Measurements from ENCODE around the gene BEST1. TPM values are rescaled to one million over a fixed set of nuclear protein-coding genes. Genes with fewer than 3 reads are reported as not detected.

BEST1 gene
- total RNA-seq, 1 experiment from 2014 or later: 1.7 TPM

DNA sequence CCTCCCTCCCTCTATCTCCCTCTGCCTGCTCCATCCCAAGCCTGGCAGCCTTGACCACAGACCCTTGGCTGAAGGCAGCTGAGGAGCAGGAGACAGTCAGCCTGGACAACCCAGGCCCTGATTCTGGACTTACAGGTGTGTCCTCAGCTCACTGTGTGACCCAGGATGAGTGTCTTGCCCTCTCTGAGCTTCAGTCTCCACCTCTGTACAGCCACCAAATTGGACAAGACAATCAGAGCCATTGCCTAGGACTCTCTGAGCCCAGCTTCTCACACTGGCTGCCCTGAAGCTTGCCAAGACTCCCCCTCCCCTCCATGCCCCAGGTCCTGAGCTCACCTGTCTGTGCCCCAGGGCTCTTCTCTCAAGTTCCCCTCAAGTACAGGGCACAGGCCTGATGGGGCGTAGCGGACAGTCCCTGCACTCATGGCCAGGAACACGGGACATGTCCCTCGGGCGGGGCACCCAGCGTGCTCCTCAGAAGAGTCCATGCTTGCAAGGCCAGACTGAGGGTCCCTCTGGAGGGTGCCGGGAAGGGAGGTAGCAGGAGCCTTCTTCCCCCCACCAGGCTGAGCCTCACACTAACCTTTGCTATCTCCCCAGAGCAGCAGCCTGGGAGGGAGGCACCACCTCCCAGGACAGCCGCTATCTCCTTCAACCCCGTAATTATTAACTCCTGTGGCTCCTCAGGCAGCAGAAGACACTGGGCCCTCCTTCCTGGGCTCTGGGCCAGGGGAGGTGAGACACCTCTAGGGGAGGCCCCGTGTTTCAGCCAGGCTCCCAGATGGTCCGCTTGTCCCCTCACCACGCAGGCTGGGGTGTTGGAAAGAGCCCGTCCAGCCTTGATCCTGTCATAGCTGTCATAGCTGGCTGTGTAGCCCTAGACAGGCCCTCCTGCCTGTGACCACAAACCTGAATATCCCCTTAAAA is 30.2 kb upstream of the BEST1 start:
- Histone ChIP-seq H3K27me3 (ENCODE audit: low read length) (no peaks in the 10 kb centered on the region), H3K4me3 (ENCODE audit: low read length) (no peak overlapping the region), H3K9ac (ENCODE audit: low read length) (no peak overlapping the region), H3K9me2 (replicated peaks; ENCODE audit: insufficient read depth, low read length) (no peaks in the 10 kb centered on the region), H3K27ac (ENCODE audit: low read length) (no peak overlapping the region), H2AFZ (ENCODE audit: low read length) (no peak overlapping the region), H3K4me2 (ENCODE audit: low read depth, low read length, poor library complexity, severe bottlenecking) (no peak overlapping the region), H4K20me1 (ENCODE audit: insufficient read depth, low read depth, low read length) (no peaks in the 10 kb centered on the region), H3K79me2 (ENCODE audit: low read length) (no peaks in the 10 kb centered on the region), H3K36me3 (ENCODE audit: insufficient read depth, low read length) (no peaks in the 10 kb centered on the region), H3K9me3 (ENCODE audit: low read length) (no peaks in the 10 kb centered on the region), H3K4me1 (ENCODE audit: low read length) (no peaks in the 10 kb centered on the region)
- DNase-seq: no peak

DNA sequence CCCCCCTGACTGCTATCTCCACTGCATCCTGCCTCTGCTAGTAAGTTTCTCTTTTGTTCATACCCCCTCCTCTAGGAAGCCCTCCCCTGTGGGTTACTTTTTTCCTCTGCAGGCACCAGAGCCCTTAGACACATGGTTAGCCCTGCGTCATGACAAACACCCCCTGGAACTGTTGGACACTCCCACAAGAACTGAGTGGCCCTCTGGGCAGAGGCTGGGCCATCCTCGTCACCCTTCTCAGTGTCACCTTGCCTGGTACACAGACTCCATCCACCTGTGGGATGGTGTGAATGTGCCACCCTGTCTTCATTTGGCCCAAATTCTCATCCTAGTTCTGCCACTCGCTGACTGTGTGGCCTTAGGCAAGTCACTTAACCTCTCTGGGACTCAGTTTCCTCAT is 28.7 kb upstream of the BEST1 start:
- H3K9me2 ChIP-seq (replicated peaks; ENCODE audit: insufficient read depth, low read length): no peaks in the 10 kb centered on the region
- no peaks in the 10 kb centered on the region for H4K20me1 ChIP-seq (ENCODE audit: insufficient read depth, low read depth, low read length)
- H3K4me3 ChIP-seq (ENCODE audit: low read length): no peak overlapping the region
- no peak overlapping the region for H3K4me2 ChIP-seq (ENCODE audit: low read depth, low read length, poor library complexity, severe bottlenecking)
- no peaks in the 10 kb centered on the region for H3K36me3 ChIP-seq (ENCODE audit: insufficient read depth, low read length)
- no peaks in the 10 kb centered on the region for H3K9me3 ChIP-seq (ENCODE audit: low read length)
- no peaks in the 10 kb centered on the region for H3K4me1 ChIP-seq (ENCODE audit: low read length)
- DNase-seq: no peak
- H3K79me2 ChIP-seq (ENCODE audit: low read length): no peaks in the 10 kb centered on the region
- no peak overlapping the region for H3K9ac ChIP-seq (ENCODE audit: low read length)
- H3K27me3 ChIP-seq (ENCODE audit: low read length): no peaks in the 10 kb centered on the region
- H2AFZ ChIP-seq (ENCODE audit: low read length): no peak overlapping the region
- H3K27ac ChIP-seq (ENCODE audit: low read length): no peak overlapping the region

DNA sequence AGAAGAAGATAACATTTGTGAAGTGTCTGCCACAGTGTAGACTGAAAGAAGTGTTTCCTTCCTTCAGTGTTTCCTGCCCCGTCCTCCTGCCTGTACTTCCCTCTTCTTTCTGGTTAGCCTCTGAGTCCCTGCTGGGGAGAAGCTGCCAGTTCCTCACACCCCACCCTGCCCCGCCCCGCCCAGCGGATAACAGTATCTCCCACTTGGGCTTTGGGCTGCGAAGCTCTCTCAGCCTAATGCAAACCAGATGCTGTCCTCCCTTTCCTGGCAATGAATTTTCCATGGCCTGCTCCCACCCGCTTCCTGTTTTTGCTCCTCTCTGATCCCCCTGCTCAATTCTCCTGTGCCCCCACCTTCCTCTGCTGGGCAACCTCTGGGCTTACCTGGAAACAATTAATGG is 27.6 kb upstream of the BEST1 start:
- Histone ChIP-seq H3K9me2 (replicated peaks; ENCODE audit: insufficient read depth, low read length) (no peaks in the 10 kb centered on the region), H4K20me1 (ENCODE audit: insufficient read depth, low read depth, low read length) (no peaks in the 10 kb centered on the region), H3K9me3 (ENCODE audit: low read length) (no peaks in the 10 kb centered on the region), H3K4me2 (ENCODE audit: low read depth, low read length, poor library complexity, severe bottlenecking) (no peak overlapping the region), H3K4me3 (ENCODE audit: low read length) (no peak overlapping the region), H3K4me1 (ENCODE audit: low read length) (no peaks in the 10 kb centered on the region), H3K9ac (ENCODE audit: low read length) (no peak overlapping the region), H3K36me3 (ENCODE audit: insufficient read depth, low read length) (no peaks in the 10 kb centered on the region), H3K79me2 (ENCODE audit: low read length) (no peaks in the 10 kb centered on the region), H3K27ac (ENCODE audit: low read length) (no peak overlapping the region), H2AFZ (ENCODE audit: low read length) (no peak overlapping the region), H3K27me3 (ENCODE audit: low read length) (no peaks in the 10 kb centered on the region)
- no peak for DNase-seq

DNA sequence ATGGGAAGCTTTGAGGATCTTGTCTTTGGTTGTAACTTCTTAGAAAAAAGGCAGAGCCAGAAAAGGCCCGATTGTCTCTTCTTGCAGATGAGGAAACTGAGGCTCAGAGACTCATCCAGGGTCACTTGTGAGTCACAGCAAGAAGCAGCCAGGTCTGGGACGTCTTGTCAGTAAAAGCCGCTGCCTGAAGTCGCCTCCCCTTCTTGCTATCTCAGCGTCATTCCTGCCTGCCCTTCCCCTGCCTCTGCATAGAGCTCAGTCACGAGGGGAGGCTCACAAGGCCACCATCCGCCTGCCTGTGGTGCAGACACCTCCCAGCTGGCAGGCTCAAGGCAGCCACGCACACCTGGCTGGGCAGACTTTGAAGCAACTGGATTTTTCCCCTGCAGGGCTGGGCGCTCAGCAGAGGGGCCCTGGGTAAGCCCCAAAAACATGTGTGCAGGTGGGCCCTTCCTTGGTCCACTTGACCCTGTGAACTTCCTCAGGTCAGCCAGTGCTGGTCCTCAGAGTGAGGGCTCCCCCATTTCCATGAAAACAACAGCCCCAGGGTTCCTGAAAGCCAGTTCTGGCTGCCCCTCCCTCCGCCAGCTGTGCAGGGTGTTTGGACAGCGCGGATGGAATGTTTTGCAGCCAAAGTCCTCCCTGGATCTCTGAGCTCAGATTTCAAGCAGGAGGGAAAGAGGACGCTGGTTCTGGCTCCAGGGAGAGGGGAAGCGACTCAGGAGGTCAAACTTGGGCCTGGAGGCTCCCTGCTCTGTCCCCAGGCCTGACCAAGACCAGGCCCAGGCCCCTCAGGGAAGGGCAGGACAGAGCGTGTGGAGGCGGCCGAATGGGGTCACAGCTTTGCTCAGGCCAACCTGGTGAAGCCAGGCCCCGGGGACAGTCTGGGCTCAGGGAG is 26.7 kb upstream of the BEST1 start:
- Histone ChIP-seq H3K9me3 (ENCODE audit: low read length) (no peaks in the 10 kb centered on the region), H3K9me2 (replicated peaks; ENCODE audit: insufficient read depth, low read length) (no peaks in the 10 kb centered on the region), H3K79me2 (ENCODE audit: low read length) (no peaks in the 10 kb centered on the region), H3K27me3 (ENCODE audit: low read length) (no peaks in the 10 kb centered on the region), H3K4me3 (ENCODE audit: low read length) (no peak overlapping the region), H3K4me2 (ENCODE audit: low read depth, low read length, poor library complexity, severe bottlenecking) (no peak overlapping the region), H3K9ac (ENCODE audit: low read length) (no peak overlapping the region), H3K27ac (ENCODE audit: low read length) (no peak overlapping the region), H4K20me1 (ENCODE audit: insufficient read depth, low read depth, low read length) (no peaks in the 10 kb centered on the region), H2AFZ (ENCODE audit: low read length) (no peak overlapping the region), H3K4me1 (ENCODE audit: low read length) (no peaks in the 10 kb centered on the region), H3K36me3 (ENCODE audit: insufficient read depth, low read length) (no peaks in the 10 kb centered on the region)
- no peak for DNase-seq

DNA sequence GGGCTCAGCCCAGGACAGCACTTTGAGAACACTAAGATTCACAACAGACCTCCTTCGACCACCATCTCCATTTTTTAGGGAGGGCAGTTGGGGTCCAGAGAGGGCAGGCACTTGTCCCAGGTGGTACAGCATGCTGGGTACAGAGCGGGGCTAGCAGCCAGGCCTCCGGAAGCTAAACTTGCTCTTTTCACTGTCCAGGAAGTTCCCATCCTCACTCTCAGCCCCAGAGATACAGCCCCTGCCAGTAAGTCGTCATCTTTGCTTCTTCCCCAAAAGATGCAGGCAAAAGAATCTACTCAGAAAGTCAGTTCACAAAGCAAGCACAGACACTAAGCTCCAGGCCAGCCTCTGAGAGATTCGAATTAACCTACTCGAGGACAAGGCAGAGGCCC is 26.1 kb upstream of the BEST1 start:
- Histone ChIP-seq H3K27ac (ENCODE audit: low read length) (no peak overlapping the region), H3K36me3 (ENCODE audit: insufficient read depth, low read length) (no peaks in the 10 kb centered on the region), H3K4me1 (ENCODE audit: low read length) (no peaks in the 10 kb centered on the region), H3K9ac (ENCODE audit: low read length) (no peak overlapping the region), H3K9me3 (ENCODE audit: low read length) (no peaks in the 10 kb centered on the region), H3K4me3 (ENCODE audit: low read length) (no peak overlapping the region), H4K20me1 (ENCODE audit: insufficient read depth, low read depth, low read length) (no peaks in the 10 kb centered on the region), H3K9me2 (replicated peaks; ENCODE audit: insufficient read depth, low read length) (no peaks in the 10 kb centered on the region), H3K4me2 (ENCODE audit: low read depth, low read length, poor library complexity, severe bottlenecking) (no peak overlapping the region), H3K27me3 (ENCODE audit: low read length) (no peaks in the 10 kb centered on the region), H3K79me2 (ENCODE audit: low read length) (no peaks in the 10 kb centered on the region), H2AFZ (ENCODE audit: low read length) (no peak overlapping the region)
- no peak for DNase-seq

DNA sequence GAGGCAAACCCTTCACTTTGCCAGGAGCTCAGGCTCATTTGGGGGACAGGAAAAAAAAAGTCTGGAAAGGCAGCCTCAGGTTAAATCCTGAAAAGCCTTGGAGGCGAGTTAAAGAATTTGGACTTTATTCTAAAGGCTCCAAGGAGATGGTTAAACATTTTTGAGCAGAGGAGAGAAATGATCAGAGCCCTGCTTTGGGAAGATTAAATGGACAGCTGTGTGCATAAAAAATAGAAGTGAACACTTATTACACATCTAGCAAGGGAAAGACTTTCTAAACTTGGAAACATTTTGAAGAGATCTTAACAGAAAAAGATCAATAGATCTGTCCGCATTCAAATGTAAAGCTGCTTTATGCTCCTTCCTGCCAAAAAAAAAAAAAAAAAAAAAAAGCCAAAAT is 24.4 kb upstream of the BEST1 start:
- DNase-seq: no peak
- H3K79me2 ChIP-seq (ENCODE audit: low read length): no peaks in the 10 kb centered on the region
- no peaks in the 10 kb centered on the region for H3K36me3 ChIP-seq (ENCODE audit: insufficient read depth, low read length)
- no peak overlapping the region for H2AFZ ChIP-seq (ENCODE audit: low read length)
- H3K4me1 ChIP-seq (ENCODE audit: low read length): no peaks in the 10 kb centered on the region
- no peak overlapping the region for H3K9ac ChIP-seq (ENCODE audit: low read length)
- H3K4me2 ChIP-seq (ENCODE audit: low read depth, low read length, poor library complexity, severe bottlenecking): no peak overlapping the region
- no peak overlapping the region for H3K4me3 ChIP-seq (ENCODE audit: low read length)
- no peaks in the 10 kb centered on the region for H3K9me3 ChIP-seq (ENCODE audit: low read length)
- H4K20me1 ChIP-seq (ENCODE audit: insufficient read depth, low read depth, low read length): no peaks in the 10 kb centered on the region
- H3K27me3 ChIP-seq (ENCODE audit: low read length): no peaks in the 10 kb centered on the region
- H3K9me2 ChIP-seq (replicated peaks; ENCODE audit: insufficient read depth, low read length): no peaks in the 10 kb centered on the region
- no peak overlapping the region for H3K27ac ChIP-seq (ENCODE audit: low read length)

DNA sequence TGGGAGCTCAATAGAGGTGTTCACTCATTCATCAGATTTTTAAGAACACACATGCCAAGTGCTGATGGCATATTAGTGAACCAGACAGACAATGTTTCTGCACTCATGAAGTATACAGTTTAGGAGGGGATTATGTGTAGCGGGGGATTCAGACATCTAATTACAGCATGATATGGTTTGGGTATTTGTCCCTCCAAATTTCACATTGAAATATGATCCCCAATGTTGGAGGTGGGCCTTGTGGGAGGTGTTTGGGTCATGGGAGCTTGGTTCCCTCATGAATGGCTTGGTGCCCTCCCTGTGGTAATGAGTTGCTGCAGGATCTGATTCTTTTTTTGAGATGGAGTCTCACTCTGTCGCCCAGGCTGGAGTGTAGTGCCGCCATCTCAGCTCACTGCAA is 23.9 kb upstream of the BEST1 start:
- no peak for DNase-seq

DNA sequence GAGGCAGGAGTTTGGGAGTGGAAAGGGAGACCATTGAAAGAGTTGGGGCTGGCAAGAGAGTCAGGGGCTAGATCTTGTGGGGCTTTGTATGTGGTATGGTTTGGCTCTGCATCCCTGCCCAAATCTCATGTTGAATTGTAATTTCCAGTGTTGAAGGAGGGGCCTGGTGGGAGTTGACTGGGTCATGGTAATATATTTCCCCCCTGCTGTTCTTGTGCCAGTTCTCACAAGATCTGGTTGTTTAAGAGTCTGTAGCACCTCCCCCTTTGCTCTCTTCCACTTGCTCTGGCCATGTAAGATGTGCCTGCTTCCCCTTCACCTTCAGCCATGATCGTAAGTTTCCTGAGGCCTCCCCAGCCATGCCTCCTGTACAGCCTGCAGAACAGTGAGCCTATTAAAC is 22.6 kb upstream of the BEST1 start:
- no peaks in the 10 kb centered on the region for H3K4me1 ChIP-seq (ENCODE audit: low read length)
- no peaks in the 10 kb centered on the region for H3K27me3 ChIP-seq (ENCODE audit: low read length)
- H3K4me2 ChIP-seq (ENCODE audit: low read depth, low read length, poor library complexity, severe bottlenecking): no peak overlapping the region
- H3K27ac ChIP-seq (ENCODE audit: low read length): no peak overlapping the region
- H3K9ac ChIP-seq (ENCODE audit: low read length): no peak overlapping the region
- no peak overlapping the region for H2AFZ ChIP-seq (ENCODE audit: low read length)
- no peaks in the 10 kb centered on the region for H3K9me2 ChIP-seq (replicated peaks; ENCODE audit: insufficient read depth, low read length)
- no peak for DNase-seq
- H3K9me3 ChIP-seq (ENCODE audit: low read length): no peaks in the 10 kb centered on the region
- no peak overlapping the region for H3K4me3 ChIP-seq (ENCODE audit: low read length)
- no peaks in the 10 kb centered on the region for H3K36me3 ChIP-seq (ENCODE audit: insufficient read depth, low read length)
- no peaks in the 10 kb centered on the region for H4K20me1 ChIP-seq (ENCODE audit: insufficient read depth, low read depth, low read length)
- H3K79me2 ChIP-seq (ENCODE audit: low read length): no peaks in the 10 kb centered on the region

More for the DNA sequence above, 23.9 kb upstream of the BEST1 start:
- H3K36me3 ChIP-seq (ENCODE audit: insufficient read depth, low read length): no peaks in the 10 kb centered on the region
- H3K9ac ChIP-seq (ENCODE audit: low read length): no peak overlapping the region
- no peaks in the 10 kb centered on the region for H3K9me2 ChIP-seq (replicated peaks; ENCODE audit: insufficient read depth, low read length)
- H3K4me3 ChIP-seq (ENCODE audit: low read length): no peak overlapping the region
- no peak overlapping the region for H2AFZ ChIP-seq (ENCODE audit: low read length)
- no peaks in the 10 kb centered on the region for H3K9me3 ChIP-seq (ENCODE audit: low read length)
- H3K4me1 ChIP-seq (ENCODE audit: low read length): no peaks in the 10 kb centered on the region
- no peaks in the 10 kb centered on the region for H4K20me1 ChIP-seq (ENCODE audit: insufficient read depth, low read depth, low read length)
- no peaks in the 10 kb centered on the region for H3K79me2 ChIP-seq (ENCODE audit: low read length)
- no peak overlapping the region for H3K4me2 ChIP-seq (ENCODE audit: low read depth, low read length, poor library complexity, severe bottlenecking)
- H3K27ac ChIP-seq (ENCODE audit: low read length): no peak overlapping the region
- H3K27me3 ChIP-seq (ENCODE audit: low read length): no peaks in the 10 kb centered on the region

Measured in Karpas-422 (cell line).